GM12864 (cell line): ENCODE measurements around the gene EGFLAM.

Experiments
- DNase-seq: peaks from one replicate; pipeline ENCODE4 v3.0.0-alpha.2; 2011; ENCODE audit warnings: low read depth
- H3K4me3 ChIP-seq: 2 replicates; pipeline ENCODE4 v1.5.1; 2011; ENCODE audit warnings: mild to moderate bottlenecking, low read depth, low read length, control low read depth
- CTCF ChIP-seq: IDR thresholded peaks from 2 replicates; pipeline ENCODE4 v1.5.1; 2011; ENCODE audit warnings: low read depth, mild to moderate bottlenecking, moderate library complexity, low read length, control low read depth, inconsistent platforms; ENCODE audit errors: missing control alignments

The EGFLAM gene

GRCh38 chr5:38263983-38264382 lies 5.6 kb downstream of the EGFLAM start:
- no peak for TF ChIP-seq CTCF
- DNase-seq = no peak
- H3K4me3 ChIP-seq = no peak overlapping the region

- no peak overlapping the region for H3K4me3 ChIP-seq
- DNase-seq = no peak
- TF ChIP-seq CTCF = peak; percentile 83
These were observed 7.3 kb downstream of the EGFLAM start for GRCh38 chr5:38265546-38266179.

- no peak overlapping the region for H3K4me3 ChIP-seq
- TF ChIP-seq CTCF = no peak
- DNase-seq = no peak
These were observed 9.0 kb downstream of the EGFLAM start for GRCh38 chr5:38267372-38267771.

GRCh38 chr5:38273626-38274025 lies 15.3 kb downstream of the EGFLAM start:
- no peak overlapping the region for H3K4me3 ChIP-seq
- no peak for DNase-seq
- no peak for TF ChIP-seq CTCF

GRCh38 chr5:38274370-38274769 lies 16.0 kb downstream of the EGFLAM start:
- no peak for TF ChIP-seq CTCF
- H3K4me3 ChIP-seq = no peak overlapping the region
- DNase-seq = no peak

GRCh38 chr5:38284384-38284783 lies 26.0 kb downstream of the EGFLAM start:
- DNase-seq = no peak
- TF ChIP-seq CTCF = no peak
- no peak overlapping the region for H3K4me3 ChIP-seq

GRCh38 chr5:38285226-38285625 lies 26.9 kb downstream of the EGFLAM start:
- no peak for DNase-seq
- no peak for TF ChIP-seq CTCF
- no peak overlapping the region for H3K4me3 ChIP-seq
